ENCODE data around the gene NDUFAF5. TPM values are rescaled to one million over a fixed set of nuclear protein-coding genes. Genes with fewer than 3 reads are reported as not detected.

NDUFAF5 gene
- total and polyA plus RNA-seq, 7 donors = 17.4 to 28.2 (median 19.3) TPM

DNA sequence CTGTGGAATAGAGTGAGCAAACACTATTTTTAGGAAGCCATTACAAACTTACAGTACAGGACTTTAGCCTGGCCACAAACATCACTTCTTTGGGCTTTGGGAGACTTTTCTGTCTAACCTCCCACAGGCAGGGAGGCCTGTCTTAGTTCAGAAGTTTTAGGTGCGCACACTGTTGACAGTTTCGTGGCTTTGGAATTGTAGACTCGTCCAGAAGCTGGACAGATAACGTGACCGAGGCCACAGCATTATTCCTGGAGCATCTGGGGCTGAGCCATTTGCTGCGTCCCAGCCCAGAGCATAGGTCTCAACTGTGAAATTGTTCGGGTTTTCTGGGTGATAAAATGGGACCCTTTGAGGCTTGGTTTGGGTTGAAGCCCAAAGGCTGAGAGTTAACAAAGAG lies 53.8 kb downstream of the NDUFAF5 start:
- TF ChIP-seq, protein P1, sequence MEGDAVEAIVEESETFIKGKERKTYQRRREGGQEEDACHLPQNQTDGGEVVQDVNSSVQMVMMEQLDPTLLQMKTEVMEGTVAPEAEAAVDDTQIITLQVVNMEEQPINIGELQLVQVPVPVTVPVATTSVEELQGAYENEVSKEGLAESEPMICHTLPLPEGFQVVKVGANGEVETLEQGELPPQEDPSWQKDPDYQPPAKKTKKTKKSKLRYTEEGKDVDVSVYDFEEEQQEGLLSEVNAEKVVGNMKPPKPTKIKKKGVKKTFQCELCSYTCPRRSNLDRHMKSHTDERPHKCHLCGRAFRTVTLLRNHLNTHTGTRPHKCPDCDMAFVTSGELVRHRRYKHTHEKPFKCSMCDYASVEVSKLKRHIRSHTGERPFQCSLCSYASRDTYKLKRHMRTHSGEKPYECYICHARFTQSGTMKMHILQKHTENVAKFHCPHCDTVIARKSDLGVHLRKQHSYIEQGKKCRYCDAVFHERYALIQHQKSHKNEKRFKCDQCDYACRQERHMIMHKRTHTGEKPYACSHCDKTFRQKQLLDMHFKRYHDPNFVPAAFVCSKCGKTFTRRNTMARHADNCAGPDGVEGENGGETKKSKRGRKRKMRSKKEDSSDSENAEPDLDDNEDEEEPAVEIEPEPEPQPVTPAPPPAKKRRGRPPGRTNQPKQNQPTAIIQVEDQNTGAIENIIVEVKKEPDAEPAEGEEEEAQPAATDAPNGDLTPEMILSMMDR (IDR thresholded peaks at IDR 0.05) = no peak
- TF ChIP-seq EP300 (IDR thresholded peaks at IDR 0.05) = peak in 1 of 4 donors; percentile 83
- no peak for TF ChIP-seq POLR2A (IDR thresholded peaks at IDR 0.05)
- TF ChIP-seq POLR2AphosphoS5 (IDR thresholded peaks at IDR 0.05) = peak; percentile 75 to 89 (median 86)
- DNase-seq = peak; percentile 71
- peak overlapping the region in 3 of 4 donors; percentile 59 to 81 (median 67) for H3K27ac ChIP-seq
- H3K9me3 ChIP-seq = no peaks in the 10 kb centered on the region
- no peaks in the 10 kb centered on the region for H3K27me3 ChIP-seq
- H3K4me1 ChIP-seq = peaks cover 4 to 46% (median 28%) of the 10 kb centered on the region in 4 donors
- H3K36me3 ChIP-seq = no peaks in the 10 kb centered on the region
- H3K4me3 ChIP-seq = no peak overlapping the region
- WGBS, 2 donors = 80 to 81% methylated on average over 7 of the region's 7 CpGs
- intact Hi-C loops (cut with DNase I) = loop anchor here (2.0 kb wide), 1 partner anchor 36 kb away; no protein-coding TSS in a partner anchor

DNA sequence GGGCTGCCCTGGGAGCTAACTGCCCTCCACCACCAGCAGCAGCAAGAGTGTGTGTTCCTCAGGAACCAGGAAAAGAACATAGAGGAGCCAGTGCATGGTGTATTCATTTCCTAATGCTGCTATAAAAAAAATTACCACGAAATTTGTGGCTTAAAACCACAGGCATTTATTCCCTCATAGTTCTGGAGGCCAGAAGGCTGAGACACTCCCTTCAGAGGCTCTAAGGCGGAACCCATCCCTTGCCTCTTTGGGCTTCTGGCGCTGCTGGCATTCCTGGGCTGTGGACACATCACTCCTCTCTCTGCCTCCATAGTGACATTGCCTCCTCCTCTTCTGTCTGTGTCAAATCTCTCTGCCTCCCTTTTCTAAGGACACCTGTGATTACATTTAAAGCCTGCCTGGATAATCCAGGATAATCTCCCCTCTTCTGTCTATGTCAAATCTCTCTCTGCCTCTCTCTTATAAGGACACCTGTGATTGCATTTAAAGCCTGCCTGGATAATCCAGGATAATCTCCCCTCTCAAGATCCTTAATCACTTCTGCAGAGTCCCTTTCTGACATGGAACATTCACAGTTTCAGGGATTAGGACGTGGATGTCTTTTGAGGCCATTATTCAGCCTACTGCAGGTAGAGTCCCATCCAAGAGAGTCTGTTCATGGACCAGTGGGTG lies 54.7 kb downstream of the NDUFAF5 start:
- intact Hi-C loops (cut with DNase I) = loop anchor here (2.0 kb wide), 1 partner anchor 35 kb away; no protein-coding TSS in a partner anchor
- 47 to 62% methylated on average over 4 of the region's 4 CpGs for WGBS, 2 donors
- Histone ChIP-seq H3K27me3 (no peaks in the 10 kb centered on the region), H3K36me3 (no peaks in the 10 kb centered on the region), H3K4me3 (no peak overlapping the region), H3K9me3 (no peaks in the 10 kb centered on the region), H3K27ac (peak overlapping the region in 3 of 4 donors; percentile 59 to 81 (median 67)), H3K4me1 (peaks cover 4 to 55% (median 36%) of the 10 kb centered on the region in 4 donors)
- DNase-seq = no peak
- TF ChIP-seq, protein P1 (IDR thresholded peaks at IDR 0.05) = no peak
- TF ChIP-seq POLR2AphosphoS5 (IDR thresholded peaks at IDR 0.05) (no peak), POLR2A (IDR thresholded peaks at IDR 0.05) (no peak), EP300 (IDR thresholded peaks at IDR 0.05) (no peak)

DNA sequence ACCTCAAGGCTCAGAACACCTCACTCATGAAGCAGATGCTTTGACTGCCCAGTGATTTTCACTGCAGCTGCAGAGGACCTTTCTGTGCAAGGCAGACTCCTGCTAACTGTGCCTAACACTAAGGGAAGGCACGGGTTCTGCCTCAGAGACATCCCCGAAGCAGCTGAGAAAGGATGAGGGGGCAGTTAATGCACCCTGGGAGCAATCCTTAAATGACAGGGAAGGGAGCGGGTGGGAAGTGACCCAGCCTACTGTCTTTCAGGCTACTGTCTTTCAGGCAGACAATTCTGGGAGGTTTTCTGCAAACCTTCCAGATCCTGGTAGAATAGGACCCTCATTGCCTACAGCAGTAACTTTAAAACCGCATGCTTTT lies 55.3 kb downstream of the NDUFAF5 start:
- Histone ChIP-seq H3K27me3 (no peaks in the 10 kb centered on the region), H3K27ac (peak overlapping the region in 1 of 4 donors; percentile 81), H3K4me1 (peaks cover 4 to 59% (median 39%) of the 10 kb centered on the region in 4 donors), H3K4me3 (no peak overlapping the region), H3K9me3 (no peaks in the 10 kb centered on the region), H3K36me3 (no peaks in the 10 kb centered on the region)
- intact Hi-C loops (cut with DNase I) = no loop called here
- no peak for TF ChIP-seq POLR2AphosphoS5 (IDR thresholded peaks at IDR 0.05)
- no peak for TF ChIP-seq POLR2A (IDR thresholded peaks at IDR 0.05)
- TF ChIP-seq EP300 (IDR thresholded peaks at IDR 0.05) = no peak
- TF ChIP-seq, protein P1 (IDR thresholded peaks at IDR 0.05) = no peak
- DNase-seq = no peak
- 65 to 76% methylated on average over 4 of the region's 4 CpGs for WGBS, 2 donors

DNA sequence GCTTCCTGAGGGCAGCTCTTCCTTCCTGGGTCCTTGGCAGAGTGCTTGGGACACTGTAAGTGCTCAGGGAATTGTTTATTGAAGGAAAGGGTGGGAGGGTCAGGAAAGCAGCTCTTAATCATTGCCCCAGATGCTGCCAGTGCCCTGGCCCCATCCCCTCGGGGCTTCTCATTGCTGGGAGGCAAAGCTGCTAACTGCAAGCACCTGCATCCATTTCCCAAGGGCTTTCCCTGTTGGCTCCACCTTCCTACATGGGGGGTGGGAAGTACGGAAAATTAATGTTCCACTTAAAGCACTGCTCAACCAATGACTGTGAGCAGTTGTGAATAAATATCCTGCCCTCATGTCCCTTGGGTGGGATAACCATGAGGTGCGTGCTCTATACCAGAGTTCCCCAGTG lies 56.4 kb downstream of the NDUFAF5 start:
- WGBS, 2 donors = 76 to 83% methylated on average over 3 of the region's 3 CpGs
- no peaks in the 10 kb centered on the region for H3K27me3 ChIP-seq
- intact Hi-C loops (cut with DNase I) = no loop called here
- no peaks in the 10 kb centered on the region for H3K9me3 ChIP-seq
- H3K4me3 ChIP-seq = no peak overlapping the region
- DNase-seq = no peak
- peaks cover 4 to 59% (median 39%) of the 10 kb centered on the region in 4 donors for H3K4me1 ChIP-seq
- TF ChIP-seq, protein P1 (IDR thresholded peaks at IDR 0.05) = no peak
- no peak for TF ChIP-seq POLR2AphosphoS5 (IDR thresholded peaks at IDR 0.05)
- no peak for TF ChIP-seq EP300 (IDR thresholded peaks at IDR 0.05)
- no peak for TF ChIP-seq POLR2A (IDR thresholded peaks at IDR 0.05)
- no peak overlapping the region for H3K27ac ChIP-seq
- H3K36me3 ChIP-seq = no peaks in the 10 kb centered on the region
